Activated CD4-positive, alpha-beta T cell treated with anti-CD3 and anti-CD28 coated beads for 48 hours (primary cell): Measurements from ENCODE around the gene RAPGEF4.

Source experiments
- DNase-seq: peaks from one replicate; pipeline ENCODE4 v3.0.0-alpha.2; 2020

RAPGEF4 gene

DNA sequence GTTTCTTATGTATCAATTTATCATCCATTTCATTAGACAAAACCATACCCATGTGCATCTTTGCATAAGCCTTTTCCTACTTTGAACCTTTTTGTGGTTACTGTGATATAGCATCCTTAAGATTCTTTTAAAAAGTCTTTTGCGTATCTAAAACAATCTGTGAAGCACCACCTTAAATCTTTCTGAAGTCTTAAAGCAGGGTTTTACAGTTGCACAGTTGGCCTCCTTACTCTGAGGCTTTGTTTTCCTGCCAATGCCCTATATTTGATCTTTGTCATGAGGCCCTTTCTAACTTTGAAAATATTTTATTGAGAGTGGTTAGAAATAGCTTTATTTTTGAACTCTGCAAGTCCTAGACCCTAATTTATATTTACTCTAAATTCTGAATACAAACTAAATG lies 176.6 kb downstream of the RAPGEF4 start:
- no peak for DNase-seq

DNA sequence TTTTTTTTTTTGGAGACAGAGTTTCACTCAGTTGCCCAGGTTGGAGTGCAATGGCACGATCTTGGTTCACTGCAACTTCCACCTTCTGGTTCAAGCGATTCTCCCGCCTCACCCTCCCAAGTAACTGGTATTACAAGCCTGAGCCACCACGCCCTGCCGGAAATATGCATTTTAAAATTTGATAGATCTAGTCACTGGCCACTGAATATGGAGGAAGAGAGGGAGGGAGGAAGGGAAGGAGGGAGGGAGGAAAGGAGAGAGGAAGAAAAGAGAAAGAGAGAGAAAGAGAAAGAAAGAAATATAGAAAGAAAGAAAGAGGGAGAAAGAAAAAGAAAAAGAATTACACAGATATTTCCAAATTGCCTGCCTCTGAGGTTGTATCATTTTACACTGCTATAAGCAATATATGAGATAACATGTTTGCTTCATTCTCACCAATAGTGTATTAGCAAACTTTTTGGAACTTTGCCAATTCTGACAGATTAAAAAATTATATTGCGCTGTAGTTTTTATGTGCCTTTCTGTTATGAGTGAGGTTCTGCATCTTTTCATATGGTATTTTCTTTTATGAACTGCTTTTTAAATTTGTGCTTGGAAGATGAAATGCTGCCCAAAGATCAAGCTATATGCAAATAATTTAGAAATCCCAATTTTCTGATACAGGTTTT lies 178.8 kb downstream of the RAPGEF4 start:
- no peak for DNase-seq

DNA sequence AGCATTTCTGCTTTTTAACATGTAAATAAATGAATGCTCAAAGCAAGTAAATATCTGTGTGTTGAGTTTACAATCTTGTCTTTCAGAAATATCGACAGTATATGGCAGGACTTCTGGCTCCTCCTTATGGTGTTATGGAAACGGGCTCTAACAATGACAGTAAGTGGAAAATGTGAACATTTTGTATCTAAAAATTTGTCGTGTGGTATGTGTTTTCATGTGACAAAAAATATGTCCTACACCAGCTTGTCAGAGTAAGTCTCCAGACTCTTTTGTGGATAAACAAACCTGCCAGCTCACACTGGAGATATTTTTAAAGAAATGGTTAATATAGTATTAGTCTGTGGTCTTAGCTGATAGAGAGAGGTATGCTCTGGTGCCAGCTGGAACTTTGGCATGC lies 182.1 kb downstream of the RAPGEF4 start:
- no peak for DNase-seq

DNA sequence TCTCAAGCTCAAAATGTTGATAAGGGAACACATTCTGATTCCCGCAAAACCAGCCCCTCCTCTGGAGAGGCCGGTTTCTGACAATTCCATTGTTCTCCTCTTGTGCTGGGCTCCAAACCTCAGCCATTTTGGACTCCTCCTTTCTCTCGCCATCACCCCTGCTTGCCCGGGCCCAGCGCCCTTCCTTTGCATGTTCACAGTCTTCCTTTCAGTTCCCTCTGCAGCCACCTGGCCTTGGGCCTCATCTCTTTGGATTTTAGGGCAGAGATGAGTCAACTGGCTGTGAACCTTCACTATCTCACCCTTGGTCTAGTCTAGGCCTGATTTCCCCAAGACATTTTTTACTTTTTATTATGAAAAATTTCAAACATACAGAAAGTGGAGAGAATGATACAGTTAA lies 184.1 kb downstream of the RAPGEF4 start:
- no peak for DNase-seq

DNA sequence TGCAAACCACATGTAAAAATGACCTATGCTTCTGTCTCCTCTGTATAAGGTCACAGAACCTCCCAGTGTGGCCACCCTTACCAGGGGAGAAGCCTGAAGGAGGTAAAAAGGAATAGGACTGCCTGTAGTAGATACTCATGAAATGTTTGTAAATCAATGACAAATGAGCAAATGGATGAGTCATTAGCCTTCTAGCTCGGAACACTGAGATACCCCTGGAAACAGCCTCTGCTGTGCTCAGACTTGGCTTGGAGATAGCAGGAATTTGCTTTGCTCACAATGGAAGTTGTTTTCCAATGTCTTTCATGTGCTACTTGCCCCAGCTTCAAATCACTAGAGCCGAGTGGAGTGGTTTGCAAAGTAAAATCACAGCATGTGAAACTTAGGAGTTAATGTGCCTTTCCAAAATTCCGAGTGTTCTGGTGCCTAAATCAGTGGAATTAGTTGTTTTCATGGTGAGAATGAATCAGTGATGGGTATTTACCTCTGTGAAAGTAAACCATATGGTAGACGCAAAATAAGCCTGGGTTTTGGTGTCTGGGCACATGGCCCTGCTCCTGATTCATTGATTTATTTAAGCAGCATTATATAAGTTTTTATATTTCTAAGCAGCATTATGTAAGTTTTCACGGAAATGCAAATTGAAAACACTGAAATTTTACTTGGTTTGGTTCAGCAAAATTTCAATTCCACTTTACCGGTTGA lies 186.0 kb downstream of the RAPGEF4 start:
- DNase-seq: no peak

DNA sequence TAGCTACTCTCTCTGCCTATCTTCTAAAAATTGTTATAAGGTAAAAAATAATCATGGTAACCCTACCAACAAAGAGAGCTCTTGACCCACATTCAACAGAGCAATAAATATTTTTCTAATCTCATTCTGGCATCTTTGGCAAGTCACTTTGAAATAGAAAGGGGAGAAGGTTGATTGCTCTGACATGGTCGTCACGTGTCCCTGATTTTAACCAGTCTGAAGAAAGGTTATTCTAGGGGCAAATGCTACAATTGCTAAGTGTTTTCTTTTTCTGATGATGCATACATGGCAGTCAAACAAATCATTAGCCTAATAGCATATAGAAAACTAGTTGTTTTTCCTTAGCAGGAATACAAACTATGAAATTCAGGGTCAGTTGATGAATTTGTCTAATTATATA lies 186.7 kb downstream of the RAPGEF4 start:
- no peak for DNase-seq

DNA sequence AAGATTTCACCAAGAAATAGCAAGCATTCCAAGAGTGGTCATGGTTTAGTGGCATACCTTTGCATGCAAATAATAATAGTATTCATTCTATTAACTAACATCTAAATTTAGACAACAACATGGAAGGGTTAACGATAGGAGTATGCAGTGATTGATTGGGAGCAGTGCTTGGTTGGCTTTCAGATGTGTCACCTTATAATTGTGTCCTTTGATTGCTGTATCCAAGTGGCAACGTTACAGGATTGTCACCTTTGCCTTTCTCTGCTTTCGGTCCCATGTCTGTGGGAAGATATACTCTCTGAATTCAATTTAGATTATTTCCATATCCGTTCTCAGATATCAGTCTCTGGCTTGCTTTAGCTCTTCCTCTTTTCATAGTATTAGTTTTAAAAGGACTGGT lies 187.2 kb downstream of the RAPGEF4 start:
- DNase-seq: no peak

DNA sequence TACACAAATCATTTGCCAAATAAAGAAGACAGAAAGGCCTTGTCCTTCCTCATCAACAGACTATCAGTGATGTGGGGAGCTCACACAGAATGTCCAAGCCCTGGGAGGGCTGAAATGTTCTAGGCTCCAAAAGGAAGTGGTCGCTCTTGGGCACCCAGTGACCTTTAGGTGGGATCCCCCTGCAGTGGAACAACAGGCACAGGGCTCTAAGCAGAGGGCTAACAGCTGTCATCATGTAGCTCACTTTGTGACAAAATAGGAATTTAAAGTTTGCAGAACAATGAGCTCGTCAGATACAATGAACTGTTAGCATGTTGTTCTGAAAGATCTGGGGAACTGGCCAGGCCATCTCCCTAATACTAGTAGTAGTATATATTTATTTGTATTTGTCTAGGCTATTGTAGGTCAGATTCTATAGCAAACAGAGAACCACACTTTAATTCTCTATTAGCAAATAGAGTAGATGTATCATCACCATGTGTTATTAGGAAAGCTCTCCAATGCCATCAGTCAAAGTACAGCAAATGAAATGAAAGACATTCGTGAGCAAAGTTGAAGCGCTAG lies 188.5 kb downstream of the RAPGEF4 start:
- DNase-seq: no peak

DNA sequence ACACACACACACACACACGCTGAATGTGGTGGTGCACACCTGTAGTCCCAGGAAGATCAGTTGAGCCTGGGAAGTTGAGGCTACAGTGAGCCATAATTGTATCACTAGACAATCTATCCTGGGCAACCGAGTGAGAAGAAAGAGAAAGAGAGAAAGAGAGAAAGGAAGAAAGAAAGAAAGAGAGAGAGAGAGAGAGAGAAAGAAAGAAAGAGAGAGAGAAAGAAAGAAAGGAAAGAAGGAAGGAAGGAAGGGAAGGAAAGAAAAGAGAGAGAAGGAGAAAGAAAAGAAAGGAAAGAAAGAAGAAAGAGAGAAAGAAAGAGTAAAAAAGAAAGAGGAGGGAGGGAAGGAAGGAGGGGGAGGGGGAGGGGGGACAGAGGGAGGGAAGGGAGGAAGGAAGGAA lies 190.0 kb downstream of the RAPGEF4 start:
- no peak for DNase-seq

DNA sequence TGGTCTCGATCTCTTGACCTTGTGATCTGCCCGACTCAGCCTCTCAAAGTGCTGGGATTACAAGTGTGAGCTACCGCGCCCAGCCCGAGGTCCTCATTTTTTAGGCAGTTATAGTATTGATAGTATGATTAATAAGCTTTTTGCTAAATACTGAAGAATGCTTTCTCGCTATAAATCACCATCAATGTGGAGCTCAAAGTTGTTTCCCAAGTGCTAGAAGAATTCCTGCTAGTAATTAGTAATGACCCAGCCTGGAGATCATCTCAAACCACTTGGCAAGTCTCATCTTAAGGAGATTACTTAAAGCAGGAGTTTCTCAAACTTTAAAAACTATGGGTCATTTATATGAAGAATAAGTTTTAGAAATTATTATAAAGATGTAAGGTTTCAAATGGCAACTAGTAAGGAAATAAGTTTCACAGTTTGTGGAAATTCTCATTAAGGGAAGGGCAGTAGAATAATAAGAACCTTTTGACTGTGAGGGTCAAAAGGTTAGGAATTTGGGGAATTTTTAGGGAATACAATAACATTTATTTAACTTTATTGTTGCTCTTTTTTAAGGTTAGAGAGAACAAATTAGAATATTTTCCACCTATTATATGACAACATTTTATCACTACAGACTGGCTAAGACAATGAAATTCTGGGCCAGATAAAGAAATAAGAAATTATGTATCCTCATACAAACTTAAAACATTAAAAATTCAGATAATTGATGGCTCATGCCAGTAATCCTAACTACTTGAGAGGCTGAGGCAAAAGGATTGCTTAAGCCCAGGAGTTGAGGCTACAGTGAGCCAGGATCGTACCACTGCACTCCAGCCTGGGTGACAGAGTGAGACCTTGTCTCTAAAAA lies 191.4 kb downstream of the RAPGEF4 start:
- no peak for DNase-seq

DNA sequence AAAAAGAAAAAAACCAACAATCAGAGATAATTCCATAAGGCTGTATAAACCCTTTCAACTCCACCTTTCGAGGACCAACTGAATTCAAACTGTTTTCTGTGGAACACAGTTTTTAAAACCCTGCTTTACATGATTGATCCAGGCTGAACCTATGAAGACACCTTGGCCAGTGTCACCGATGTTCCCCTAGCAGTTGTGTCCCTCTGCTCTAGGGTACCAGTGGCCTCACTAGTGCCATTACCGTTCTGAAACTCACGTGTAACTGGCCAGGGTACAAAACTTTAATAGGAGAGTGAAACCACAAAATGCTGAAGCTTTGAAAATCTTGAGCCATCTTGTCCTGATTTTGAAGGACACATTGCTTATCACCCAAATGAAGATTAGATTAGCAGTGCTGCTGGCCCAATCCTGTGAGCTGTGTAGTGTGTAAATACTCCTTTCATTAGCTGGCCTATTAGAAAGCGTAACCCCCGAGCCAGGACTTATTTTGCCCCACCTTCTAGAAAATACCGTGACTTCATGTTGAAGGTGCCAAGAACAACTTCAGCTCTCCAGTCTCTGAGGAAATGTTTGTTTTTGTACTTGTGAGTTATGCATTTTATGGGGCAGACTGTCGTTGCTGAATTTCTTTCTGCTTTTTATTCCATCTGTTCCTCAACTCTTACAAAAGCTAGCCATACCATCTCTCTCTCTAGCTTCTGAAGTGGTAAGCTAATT lies 192.2 kb downstream of the RAPGEF4 start:
- DNase-seq: no peak

DNA sequence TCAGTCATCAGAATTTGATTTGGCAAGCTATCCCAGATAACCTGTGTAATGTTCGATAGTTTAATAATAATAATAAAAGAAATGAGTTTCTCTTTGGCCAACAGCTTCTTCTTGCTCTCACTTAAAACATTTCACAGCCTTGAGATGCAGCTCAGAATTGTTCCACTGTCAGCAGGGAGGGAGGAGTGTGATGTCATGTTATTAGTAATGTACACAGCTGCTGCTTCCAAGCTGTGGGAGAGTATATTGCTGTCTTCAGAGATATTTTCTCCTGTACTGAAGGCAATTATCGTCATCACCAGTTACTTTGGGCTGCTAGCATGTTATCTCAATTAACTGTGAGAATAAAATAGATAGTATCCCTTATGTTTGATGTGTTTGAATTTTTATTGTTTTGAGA lies 193.1 kb downstream of the RAPGEF4 start:
- DNase-seq: no peak

DNA sequence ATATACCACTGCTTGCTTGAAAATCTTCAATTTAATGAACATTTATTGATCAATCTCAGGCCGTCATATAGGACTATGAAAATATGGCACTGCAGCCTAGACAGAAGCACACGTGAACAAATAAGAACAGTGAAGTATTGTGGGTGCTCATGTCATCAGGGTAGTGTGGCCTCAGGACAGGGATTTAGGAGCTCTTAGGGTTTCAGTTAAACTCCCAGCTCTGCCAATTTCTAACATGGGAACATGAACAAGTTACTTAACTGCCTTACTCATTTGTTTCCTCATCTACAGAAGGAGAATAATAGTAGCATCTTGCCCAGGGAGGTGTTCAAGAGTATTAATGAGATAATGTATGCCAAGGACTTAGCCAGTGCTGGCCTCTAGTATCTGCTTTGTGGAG lies 194.0 kb downstream of the RAPGEF4 start:
- DNase-seq: no peak

DNA sequence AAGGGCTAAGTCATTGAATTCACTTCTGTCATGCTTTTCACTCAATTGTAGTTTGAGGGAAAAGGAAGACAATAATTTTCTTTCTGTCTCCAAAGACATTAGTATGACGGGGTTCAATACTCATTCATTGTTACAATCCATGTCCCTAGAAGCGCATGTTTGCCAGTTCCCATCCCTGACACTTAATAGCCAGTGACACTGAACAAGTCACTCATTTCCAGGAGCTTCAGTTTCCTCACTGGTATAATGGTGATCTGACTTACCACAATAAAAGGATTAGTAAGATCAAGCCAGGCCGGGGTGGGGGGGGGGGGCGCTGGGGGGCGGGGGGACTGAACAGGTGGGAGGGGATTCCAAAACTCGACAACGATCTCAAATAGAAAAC lies 195.2 kb downstream of the RAPGEF4 start:
- no peak for DNase-seq

DNA sequence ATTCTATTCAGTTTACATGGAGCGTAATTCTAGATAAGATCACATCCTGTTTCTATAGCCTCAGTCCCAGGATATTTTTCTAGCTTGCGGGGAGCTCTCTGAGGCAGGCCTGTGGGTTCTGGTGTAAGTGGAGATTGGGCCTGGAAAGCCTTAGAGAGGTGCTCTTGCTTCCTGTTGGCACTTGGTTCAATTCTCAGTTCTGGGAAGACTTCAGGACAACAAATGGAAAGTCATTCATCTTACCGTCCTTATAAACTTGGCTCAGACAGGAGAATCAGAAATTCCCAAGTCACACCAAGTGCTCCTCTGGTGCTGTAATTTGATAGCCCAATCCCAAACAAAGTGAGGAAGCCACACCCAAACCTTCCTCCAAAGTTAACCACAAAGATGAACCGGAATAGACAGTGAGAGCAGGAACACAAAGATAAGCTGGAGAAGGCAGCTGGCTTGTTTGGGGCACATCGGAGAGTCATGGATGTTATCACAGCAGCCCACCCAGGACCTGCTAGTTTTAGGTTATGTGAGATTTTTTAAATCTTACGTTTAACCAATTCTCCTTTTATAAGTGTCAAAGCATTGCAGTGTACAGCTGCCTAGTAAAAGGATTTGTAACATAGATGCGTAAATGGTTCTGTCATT lies 195.7 kb downstream of the RAPGEF4 start:
- DNase-seq: no peak

DNA sequence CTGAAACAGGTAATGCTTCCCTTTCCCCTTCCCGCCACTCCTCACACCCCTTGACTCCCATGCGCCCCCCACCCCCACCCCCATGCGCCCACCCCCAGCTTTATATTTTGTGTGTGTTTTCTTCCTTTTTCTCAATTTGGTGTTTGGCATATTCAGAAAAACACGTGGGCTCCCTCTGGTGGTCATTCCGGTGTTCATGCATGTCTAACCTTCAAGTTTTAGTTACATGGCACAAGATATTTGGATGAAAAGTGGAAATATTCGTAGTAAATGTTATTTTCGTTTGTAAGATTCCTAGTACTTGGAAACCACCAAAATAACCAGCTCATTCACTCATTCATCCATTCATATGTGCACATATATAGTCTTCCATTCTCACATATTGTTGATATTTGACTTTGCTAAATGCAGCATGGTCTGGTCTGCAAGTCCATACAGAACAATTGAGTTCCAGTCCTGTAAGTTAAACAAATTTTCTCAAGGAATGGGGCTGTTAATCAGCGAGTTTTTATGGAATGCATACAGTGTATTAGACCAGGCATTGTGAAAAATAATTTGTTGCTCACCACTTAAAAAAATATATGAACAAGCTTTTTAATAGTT lies 196.4 kb downstream of the RAPGEF4 start:
- peak; percentile 79 for DNase-seq

DNA sequence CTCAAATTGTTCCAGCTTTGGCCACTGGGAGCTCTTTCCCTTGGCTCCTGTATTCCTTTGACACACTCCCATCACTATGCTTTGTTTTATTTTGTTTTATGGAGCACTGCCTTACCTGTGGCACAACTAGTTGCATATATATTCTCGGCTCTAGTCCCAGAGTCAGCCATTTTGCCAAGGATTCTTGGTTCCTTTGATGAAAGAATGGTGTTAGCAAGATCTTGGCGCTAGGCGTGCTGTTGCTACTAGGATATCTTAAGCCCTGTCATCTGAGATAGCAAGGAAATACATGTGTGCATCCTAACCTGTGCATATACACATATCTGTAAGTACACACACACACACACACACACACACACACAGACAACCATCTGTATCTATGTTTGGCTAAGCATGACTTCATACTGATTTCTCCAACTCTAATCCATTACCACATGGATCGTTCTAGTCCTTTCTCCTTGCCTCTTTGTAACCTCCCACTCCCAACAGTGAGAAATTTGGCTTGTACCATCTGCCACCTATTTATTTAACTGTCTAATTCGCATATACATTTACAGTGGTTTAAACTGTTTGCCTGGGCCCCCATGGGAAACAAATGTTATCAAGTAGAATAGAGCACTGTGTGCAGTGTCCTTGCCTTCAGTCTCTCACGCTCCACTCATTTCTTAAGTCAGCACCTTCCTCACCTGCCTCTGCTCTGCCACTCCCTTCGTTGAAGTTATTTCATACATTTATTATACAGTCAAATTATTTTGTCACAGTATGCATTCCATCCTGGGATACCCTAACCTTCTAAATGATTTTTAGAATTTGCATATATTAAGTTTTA lies 202.5 kb downstream of the RAPGEF4 start:
- no peak for DNase-seq

DNA sequence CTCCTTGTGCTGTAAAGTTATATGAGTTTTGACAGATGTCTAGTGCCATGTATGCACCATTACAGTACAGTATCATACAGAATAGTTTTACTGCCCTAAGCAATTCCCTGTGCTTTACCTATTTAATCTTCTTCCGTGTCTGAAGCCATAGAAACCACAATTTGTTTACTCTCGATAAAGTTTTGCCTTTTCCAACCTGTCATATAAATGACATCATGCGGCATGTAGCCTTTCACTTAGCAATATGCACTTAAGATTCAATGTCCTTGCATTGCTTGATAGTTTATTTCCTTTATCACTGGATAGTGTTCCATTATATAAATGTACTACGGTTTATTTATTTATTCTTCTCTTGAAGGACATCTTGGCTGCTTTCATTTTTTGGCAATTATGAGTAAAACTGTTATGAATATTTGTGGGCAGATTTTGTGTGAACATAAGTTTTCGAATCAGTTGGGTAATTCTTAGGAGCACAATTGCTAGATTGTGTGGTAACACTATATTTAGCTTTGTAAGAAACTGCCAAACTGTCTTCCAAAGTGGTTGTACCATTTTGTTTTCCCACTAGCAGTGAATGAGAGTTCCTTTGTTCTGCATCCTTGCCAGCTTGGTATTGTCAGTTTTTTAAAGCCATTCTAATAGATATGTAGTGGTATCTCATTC lies 203.2 kb downstream of the RAPGEF4 start:
- no peak for DNase-seq

DNA sequence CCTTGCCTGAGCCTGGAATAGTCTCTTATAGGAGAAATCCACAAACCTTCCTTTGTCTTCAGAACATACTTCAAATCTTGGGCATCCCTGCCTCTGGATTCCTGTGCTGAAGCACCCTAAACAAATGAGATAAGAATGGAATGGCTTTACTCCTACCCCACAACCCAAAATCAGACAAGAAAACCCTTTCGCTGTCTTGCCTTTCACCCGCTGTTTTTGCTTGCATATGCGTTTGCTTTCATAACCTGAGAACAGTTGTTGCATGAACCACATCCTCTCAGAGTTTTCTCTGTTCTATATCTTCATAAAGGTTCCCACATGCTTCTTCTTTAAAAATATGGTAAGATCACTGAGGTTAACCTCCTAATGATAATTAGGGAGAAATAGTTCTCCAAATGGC lies 207.9 kb downstream of the RAPGEF4 start:
- DNase-seq: no peak

DNA sequence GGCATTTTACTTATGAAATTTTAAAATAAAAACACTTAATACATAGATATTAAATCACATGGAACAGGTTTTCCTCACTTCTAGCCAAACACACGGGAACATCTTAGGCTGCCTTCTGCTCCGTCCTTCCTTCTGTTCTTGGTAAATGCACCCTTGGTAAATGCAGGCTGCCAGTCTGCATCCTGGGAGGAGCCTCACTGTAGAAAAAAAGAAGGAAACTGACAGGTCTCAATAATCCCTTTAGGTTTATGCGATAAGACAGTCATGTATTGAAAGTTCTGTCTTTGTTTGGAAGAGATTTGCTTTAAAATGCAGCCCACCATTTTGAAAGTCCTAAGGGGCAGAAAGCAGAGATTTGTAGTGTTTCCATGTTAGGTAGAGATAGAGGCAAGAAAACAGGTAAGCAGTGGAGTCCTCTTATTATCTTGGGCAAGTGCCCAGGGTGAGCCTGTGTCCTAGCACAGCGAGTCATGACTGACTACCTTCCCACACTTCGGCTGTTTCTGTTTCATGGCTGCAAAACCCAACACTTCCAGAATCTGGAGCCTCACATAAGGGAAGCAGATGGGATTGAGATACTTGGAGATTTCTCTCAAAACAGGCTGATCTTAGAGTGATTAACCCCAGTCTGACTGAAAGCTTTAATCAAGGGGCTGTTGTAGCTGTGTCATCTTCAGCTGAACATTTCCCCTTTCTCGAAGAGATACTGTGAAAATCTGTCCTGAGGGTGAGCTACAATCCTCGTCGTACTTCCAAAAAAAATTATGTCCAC lies 208.6 kb downstream of the RAPGEF4 start:
- DNase-seq: no peak
